Stimulated activated CD4-positive, alpha-beta T cell treated with anti-CD3 and anti-CD28 coated beads, Interleukin-15, amount 100 ng/mL, for 48 hours (primary cell): Measurements from ENCODE around the gene CAMK1D.
"Not testable (repeated sequence)": the region's sequence is repeated elsewhere in the genome, so short reads cannot be mapped to it uniquely, and the experiment has no call there.

ENCODE experiments used
- DNase-seq, 2 donors: peaks; one replicate each; pipeline ENCODE4 v3.0.0-alpha.2; 2020; ENCODE audit warnings: low read depth in 2 of 2

Gene CAMK1D

GRCh38 chr10:12340371-12340770 is 9.0 kb upstream of the CAMK1D start:
- DNase-seq = no peak

- no peak for DNase-seq
These were observed 8.4 kb upstream of the CAMK1D start for GRCh38 chr10:12340937-12341336.

DNA sequence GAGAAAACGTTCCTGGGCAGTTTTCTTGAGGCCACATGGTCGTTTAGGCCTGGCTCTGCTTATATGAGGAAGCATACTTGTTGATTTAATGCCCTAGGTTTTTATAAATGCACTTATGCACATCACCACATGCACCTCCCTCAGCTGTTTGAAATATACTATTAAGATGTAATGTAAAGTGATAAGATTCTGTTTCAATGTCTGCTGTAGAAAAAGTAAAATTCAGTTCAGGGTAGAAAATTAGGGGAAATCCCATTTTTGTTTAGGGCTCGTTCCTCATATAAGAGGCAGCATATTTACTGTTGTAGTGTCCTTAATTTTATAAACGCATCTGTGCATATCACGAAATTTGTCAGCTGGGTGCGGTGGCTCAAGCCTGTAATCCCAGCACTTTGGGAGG is 7.8 kb upstream of the CAMK1D start:
- no peak for DNase-seq

DNA sequence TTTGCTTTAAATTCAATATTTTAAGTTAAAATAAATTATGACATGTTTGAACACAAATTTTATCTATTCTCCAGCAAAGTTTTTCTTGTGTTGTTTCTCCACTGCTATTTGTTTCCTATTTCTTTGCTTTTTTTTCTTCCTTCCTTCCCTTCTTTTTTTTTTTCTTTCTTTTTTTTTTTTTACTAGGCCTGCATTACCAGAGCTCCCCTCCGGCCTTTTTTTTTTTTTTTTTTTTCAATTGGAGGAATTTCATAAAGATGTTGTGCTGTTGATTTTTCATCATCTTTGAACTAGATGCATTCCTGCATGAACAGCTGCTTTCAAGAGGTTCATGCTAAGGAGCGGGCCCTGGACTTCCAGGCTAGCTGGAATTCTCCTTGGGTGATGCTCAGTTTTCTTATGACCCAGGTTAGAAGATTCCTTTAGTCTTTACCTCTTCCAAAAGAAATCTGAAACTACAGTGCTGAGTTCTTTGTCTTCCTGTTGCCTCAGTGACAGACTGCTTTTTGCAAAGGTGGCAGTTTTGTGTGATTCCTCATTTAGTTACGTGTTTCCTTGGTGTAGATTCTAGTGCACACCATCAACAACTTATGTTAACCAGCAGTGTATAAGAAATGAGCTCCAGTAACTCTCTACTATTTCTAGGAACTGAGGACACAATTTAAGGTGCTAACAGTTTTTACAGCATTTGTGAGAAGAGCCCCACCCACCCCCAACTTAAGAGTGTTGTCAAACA is 4.8 kb upstream of the CAMK1D start:
- no peak for DNase-seq

DNA sequence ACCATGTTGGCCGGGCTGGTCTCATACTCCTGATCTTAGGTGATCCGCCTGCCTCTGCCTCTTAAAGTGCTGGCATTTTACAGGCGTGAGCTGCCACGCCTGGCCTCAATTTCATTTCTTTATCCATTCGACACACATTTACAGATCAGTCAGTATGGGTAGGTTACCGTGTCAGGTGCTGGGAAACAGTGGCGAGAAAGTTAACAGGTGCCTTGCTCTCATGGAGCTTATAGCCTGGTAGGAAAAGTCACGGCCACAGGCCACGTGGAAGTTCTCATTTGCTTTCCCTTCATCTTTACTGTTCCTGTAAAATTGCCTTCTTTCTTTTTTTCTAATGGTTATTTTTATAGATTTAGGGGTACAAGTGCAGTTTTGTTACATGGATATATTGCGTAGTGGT is 2.6 kb upstream of the CAMK1D start:
- DNase-seq = no peak

DNA sequence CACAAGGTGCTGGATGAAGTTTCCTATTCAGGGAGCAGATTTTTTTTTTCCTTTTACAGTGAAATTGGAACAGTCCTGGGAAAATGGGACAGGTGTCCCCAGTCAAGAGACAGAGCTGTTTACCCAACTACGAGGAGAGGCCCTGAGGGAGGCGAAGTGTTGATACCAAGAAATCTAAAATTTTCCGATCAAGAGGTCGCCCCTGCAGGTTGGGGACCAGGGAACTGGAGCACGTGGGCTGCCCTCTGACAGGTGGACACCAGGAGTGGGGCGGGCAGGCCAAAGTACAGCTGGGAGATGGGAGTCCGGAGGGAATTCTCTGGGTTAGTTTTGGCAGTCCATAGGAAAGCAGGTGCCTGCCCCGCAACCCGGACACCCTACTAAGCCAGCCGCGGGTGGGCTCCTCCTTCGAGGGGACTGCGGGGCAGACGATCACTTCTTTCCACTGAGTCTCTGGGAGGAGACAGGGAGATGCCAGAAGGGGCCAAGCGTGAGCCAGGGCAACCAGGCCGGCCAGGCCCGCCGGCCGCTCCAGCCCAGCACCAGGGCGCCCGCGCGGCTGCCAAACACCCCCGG is 965 bp upstream of the CAMK1D start:
- no peak for DNase-seq

- no peak for DNase-seq
These were observed 351 bp downstream of the CAMK1D start for GRCh38 chr10:12349629-12350166.

DNA sequence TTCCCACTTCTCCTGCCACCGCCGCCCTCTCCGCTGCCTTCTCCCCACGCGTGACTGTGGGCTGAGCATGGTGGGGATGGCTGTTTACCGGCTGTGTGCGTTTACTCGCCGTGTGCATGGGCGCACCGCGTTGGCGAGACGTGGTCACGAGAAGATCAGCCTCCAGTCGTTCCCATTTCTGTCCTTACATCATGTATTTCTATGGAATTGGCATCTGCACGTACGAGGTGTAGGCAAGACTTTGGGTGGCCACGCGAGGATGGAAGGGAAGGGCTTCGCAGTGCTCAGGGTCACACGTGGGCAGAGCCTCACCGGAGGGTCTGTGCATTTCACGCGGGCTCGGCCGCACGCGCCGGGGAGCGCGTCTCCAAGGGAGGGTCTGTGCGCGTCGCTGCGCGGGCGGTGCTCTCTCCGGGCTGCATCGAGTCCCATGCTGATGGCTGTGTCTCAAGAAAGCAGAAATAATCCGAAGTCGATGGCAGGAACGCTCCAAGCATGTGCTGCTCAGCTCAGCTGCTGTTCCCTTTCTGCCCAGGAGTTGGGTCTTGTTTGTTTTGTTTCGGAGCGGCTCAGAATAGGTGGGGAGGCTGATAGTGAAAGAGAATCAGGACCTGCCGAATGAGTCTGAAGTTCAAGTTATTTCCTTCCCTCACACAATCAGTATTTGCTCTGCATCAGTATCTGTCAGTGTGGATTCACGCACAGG is 973 bp downstream of the CAMK1D start:
- DNase-seq = peak; percentile 26 to 30

DNA sequence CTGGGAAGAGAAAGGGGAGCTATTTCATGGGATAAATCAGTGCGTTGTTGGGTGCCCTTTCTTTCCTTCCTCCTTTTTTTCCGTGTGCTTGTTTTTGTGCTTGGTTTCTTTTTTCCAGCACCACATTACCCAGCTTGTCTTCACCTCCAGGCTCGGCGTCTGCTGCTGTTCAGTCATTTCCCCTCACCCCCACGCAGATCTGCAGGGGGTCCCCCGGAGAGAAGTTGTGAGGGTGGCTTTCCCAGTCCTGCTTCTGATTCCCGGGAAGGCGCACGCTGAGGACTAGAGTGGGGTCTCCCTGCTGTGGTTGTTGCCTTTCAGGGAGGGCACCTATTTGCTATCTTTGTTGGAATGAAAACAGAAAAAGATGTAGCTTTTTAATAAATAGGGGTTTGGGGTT is 1.6 kb downstream of the CAMK1D start:
- DNase-seq = no peak

GRCh38 chr10:12351447-12351846 is 2.1 kb downstream of the CAMK1D start:
- no peak for DNase-seq

DNA sequence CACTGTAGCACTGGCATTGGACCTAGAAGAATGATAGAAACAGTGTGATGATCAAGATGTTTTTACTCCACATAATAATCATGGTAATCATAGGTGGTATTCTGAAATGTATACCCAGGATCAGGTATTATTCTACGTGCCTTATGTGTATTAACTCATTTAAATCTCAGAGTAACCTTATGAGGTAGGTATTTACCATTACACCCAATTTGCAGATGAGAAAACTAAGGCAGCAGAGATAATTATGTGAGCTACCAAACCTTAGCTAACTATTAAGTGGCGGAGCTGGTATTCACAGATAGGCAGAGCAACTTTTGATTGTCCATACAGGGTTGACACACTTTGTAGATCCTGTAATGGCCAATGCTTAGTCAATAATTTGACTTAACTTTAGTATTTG is 2.5 kb downstream of the CAMK1D start:
- DNase-seq = no peak

GRCh38 chr10:12353399-12354242 is 4.3 kb downstream of the CAMK1D start:
- DNase-seq = no peak

DNA sequence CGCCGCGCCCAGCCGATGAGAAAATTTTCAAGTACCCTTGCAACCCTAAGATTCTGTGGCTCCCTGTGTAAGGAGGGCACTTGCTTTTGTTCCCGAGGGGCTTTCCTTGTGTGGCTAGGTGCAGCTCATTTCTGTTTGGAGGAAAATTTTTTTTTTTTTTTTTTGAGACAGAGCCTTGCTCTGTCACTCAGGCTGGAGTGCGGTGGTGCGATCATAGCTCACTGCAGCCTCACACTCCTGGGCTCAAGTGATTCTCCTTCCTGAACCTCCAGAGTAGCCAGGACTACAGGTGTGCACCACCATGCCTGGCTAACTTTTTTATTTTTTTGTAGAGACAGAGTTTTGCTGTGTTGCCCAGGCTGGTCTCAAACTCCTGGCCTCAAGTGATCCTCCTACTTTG is 5.3 kb downstream of the CAMK1D start:
- not testable (repeated sequence) for DNase-seq

- no peak for DNase-seq
These were observed 6.0 kb downstream of the CAMK1D start for GRCh38 chr10:12355384-12355783.

- DNase-seq = no peak
These were observed 8.3 kb downstream of the CAMK1D start for GRCh38 chr10:12357525-12358151.

- no peak for DNase-seq
These were observed 9.7 kb downstream of the CAMK1D start for GRCh38 chr10:12358863-12359564.

- DNase-seq = no peak
These were observed 11.1 kb downstream of the CAMK1D start for GRCh38 chr10:12360461-12360860.

GRCh38 chr10:12361115-12361514 is 11.8 kb downstream of the CAMK1D start:
- DNase-seq = not testable (repeated sequence)

DNA sequence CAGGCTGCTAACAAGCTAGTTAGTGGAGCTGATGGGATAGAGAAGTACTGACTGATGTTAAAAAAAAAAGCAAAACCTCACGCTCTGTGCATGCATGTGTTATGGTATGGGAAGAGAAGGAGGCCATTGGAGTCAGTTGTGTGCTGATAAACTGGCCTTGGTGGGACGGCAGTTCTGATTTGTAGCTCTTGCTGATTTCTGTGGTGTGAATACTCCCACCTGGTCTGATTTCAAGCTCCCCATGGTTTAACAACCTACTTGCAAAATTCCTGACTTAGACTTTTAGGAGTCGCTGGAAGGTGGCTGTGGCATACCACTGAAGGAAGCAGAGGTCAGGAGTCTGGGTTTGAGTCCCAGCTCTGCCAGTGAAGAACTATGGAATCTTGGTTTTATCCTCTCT is 15.2 kb downstream of the CAMK1D start:
- no peak for DNase-seq

- DNase-seq = no peak
These were observed 17.9 kb downstream of the CAMK1D start for GRCh38 chr10:12367272-12367671.

DNA sequence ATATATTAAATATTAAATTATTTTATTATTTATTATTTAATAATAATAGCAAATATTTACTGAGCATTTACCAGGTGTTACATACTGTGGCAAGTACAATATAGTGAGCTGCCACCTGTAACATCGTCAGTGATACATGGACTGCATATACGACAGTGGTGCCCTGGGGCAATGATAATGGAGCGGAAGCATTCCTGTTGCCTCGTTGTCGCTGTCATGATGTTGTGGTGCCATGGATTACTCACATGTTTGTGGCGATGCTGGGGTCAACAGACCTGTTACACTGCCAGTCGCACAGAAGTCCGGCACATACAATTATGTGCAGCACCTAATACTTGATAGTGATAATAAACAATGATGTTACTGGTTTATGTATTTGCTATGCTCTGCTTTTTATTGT is 20.6 kb downstream of the CAMK1D start:
- no peak for DNase-seq
